HG03060 (cell line): ENCODE results near the gene PRPF19.

Experiments used
- ATAC-seq: cut with Tn5 transposase; IDR thresholded peaks from one replicate; pipeline ENCODE4 v1.9.1; 2021; ENCODE audit warnings: low read depth, moderate number of reproducible peaks; ENCODE audit not compliant: unreplicated experiment

The PRPF19 gene

GRCh38 chr11:60938500-60938899 is 32.1 kb upstream of the PRPF19 start:
- no peak for ATAC-seq

- no peak for ATAC-seq
These were observed 31.4 kb upstream of the PRPF19 start for GRCh38 chr11:60937811-60938210.

- no peak for ATAC-seq
These were observed 30.8 kb upstream of the PRPF19 start for GRCh38 chr11:60937144-60937527.

- no peak for ATAC-seq
These were observed 30.2 kb upstream of the PRPF19 start for GRCh38 chr11:60936467-60937143.

GRCh38 chr11:60935676-60936442 is 29.5 kb upstream of the PRPF19 start:
- ATAC-seq, result no peak

- ATAC-seq, result no peak
These were observed 28.6 kb upstream of the PRPF19 start for GRCh38 chr11:60934790-60935605.

GRCh38 chr11:60934124-60934789 is 27.9 kb upstream of the PRPF19 start:
- ATAC-seq, result no peak

- no peak for ATAC-seq
These were observed 27.2 kb upstream of the PRPF19 start for GRCh38 chr11:60933416-60934123.

GRCh38 chr11:60932605-60933356 is 26.4 kb upstream of the PRPF19 start:
- no peak for ATAC-seq

GRCh38 chr11:60931917-60932316 is 25.5 kb upstream of the PRPF19 start:
- no peak for ATAC-seq

- no peak for ATAC-seq
These were observed 24.0 kb upstream of the PRPF19 start for GRCh38 chr11:60930394-60930793.

GRCh38 chr11:60929764-60930163 is 23.4 kb upstream of the PRPF19 start:
- no peak for ATAC-seq

GRCh38 chr11:60928563-60929001 is 22.2 kb upstream of the PRPF19 start:
- ATAC-seq, result no peak

GRCh38 chr11:60927600-60927999 is 21.2 kb upstream of the PRPF19 start:
- no peak for ATAC-seq

GRCh38 chr11:60927061-60927592 is 20.7 kb upstream of the PRPF19 start:
- ATAC-seq, result no peak

GRCh38 chr11:60926500-60926899 is 20.1 kb upstream of the PRPF19 start:
- no peak for ATAC-seq

GRCh38 chr11:60925868-60926267 is 19.5 kb upstream of the PRPF19 start:
- no peak for ATAC-seq

- no peak for ATAC-seq
These were observed 18.8 kb upstream of the PRPF19 start for GRCh38 chr11:60924906-60925853.
